Measurements from ENCODE around the gene LENEP. TPM values are rescaled to one million over a fixed set of nuclear protein-coding genes. Genes with fewer than 3 reads are reported as not detected.

LENEP gene
- total RNA-seq, 1 donor from 2014 or later = not detected

GRCh38 chr1:155016231-155016831 is 22.9 kb downstream of the LENEP start:
- ATAC-seq = no peak

GRCh38 chr1:155017041-155017945 is 23.9 kb downstream of the LENEP start:
- DNase-seq (peak; percentile 95), ATAC-seq (peak; percentile 91)
- intact Hi-C loops (cut with micrococcal nuclease) = no loop called here

More at GRCh38 chr1:155016231-155016831, 22.9 kb downstream of the LENEP start:
- intact Hi-C loops (cut with micrococcal nuclease) = no loop called here
- DNase-seq = peak; percentile 36

- intact Hi-C loops (cut with micrococcal nuclease) = no loop called here
- ATAC-seq (peak; percentile 0), DNase-seq (peak; percentile 24)
These were observed 24.5 kb downstream of the LENEP start for GRCh38 chr1:155017946-155018316.

- intact Hi-C loops (cut with micrococcal nuclease) = no loop called here
- ATAC-seq (no peak), DNase-seq (no peak)
These were observed 25.4 kb downstream of the LENEP start for GRCh38 chr1:155018617-155019348.

- intact Hi-C loops (cut with micrococcal nuclease) = no loop called here
- no peak for ATAC-seq
- no peak for DNase-seq
These were observed 26.2 kb downstream of the LENEP start for GRCh38 chr1:155019377-155020245.

GRCh38 chr1:155022136-155022926 is 28.9 kb downstream of the LENEP start:
- intact Hi-C loops (cut with micrococcal nuclease) = no loop called here
- DNase-seq (peak; percentile 23), ATAC-seq (no peak)

GRCh38 chr1:155022927-155023236 is 29.5 kb downstream of the LENEP start:
- ATAC-seq (peak; percentile 61), DNase-seq (peak; percentile 38)
- intact Hi-C loops (cut with micrococcal nuclease) = no loop called here

GRCh38 chr1:155023627-155024026 is 30.2 kb downstream of the LENEP start:
- DNase-seq (no peak), ATAC-seq (no peak)
- intact Hi-C loops (cut with micrococcal nuclease) = no loop called here

- intact Hi-C loops (cut with micrococcal nuclease) = no loop called here
- peak; percentile 23 for DNase-seq
- no peak for ATAC-seq
These were observed 30.9 kb downstream of the LENEP start for GRCh38 chr1:155024315-155024714.

GRCh38 chr1:155026154-155026553 is 32.8 kb downstream of the LENEP start:
- ATAC-seq = no peak
- intact Hi-C loops (cut with micrococcal nuclease) = no loop called here
- no peak for DNase-seq

- intact Hi-C loops (cut with micrococcal nuclease) = no loop called here
- ATAC-seq (no peak), DNase-seq (no peak)
These were observed 33.2 kb downstream of the LENEP start for GRCh38 chr1:155026588-155026987.

- intact Hi-C loops (cut with micrococcal nuclease) = no loop called here
- ATAC-seq (no peak), DNase-seq (peak; percentile 19)
These were observed 36.3 kb downstream of the LENEP start for GRCh38 chr1:155029513-155030242.

- intact Hi-C loops (cut with micrococcal nuclease) = no loop called here
- ATAC-seq (no peak), DNase-seq (no peak)
These were observed 36.9 kb downstream of the LENEP start for GRCh38 chr1:155030243-155030795.

- DNase-seq (no peak), ATAC-seq (no peak)
- intact Hi-C loops (cut with micrococcal nuclease) = no loop called here
These were observed 37.5 kb downstream of the LENEP start for GRCh38 chr1:155030899-155031298.

- intact Hi-C loops (cut with micrococcal nuclease) = no loop called here
- DNase-seq (no peak), ATAC-seq (no peak)
These were observed 39.5 kb downstream of the LENEP start for GRCh38 chr1:155032886-155033285.

- DNase-seq (no peak), ATAC-seq (no peak)
- intact Hi-C loops (cut with micrococcal nuclease) = no loop called here
These were observed 40.1 kb downstream of the LENEP start, which contains the start of the genes DCST1 and DCST2 for GRCh38 chr1:155033524-155033923. DCST1 (plus strand) TSS chr1:155033824; CDS start chr1:155034037, 213 bp downstream. DCST2 (minus strand) TSS chr1:155033781; CDS start chr1:155033701, 80 bp downstream.
